HAP-1 (cell line): ENCODE data around the gene DAG1.

Experiments
- DNase-seq, 2 experiments: peaks; one replicate each; pipeline ENCODE4 v3.0.0-alpha.2; 2016 to 2020; ENCODE audit warnings: low spot score in 2 of 2
- H3K27me3 ChIP-seq: fragments of 250-450 bp; sonication (Bioruptor Pico); 2 replicates; pipeline ENCODE4 v1.5.1; 2020; ENCODE audit warnings: low read depth, mild to moderate bottlenecking, moderate library complexity
- H3K36me3 ChIP-seq: fragments of 250-450 bp; sonication (Bioruptor Pico); replicated peaks from 2 replicates; pipeline ENCODE4 v1.5.1; 2020; ENCODE audit warnings: mild to moderate bottlenecking
- H3K4me1 ChIP-seq: fragments of 250-450 bp; sonication (Bioruptor Pico); 2 replicates; pipeline ENCODE4 v1.5.1; 2020; ENCODE audit warnings: mild to moderate bottlenecking
- H3K4me3 ChIP-seq: fragments of 250-450 bp; sonication (Bioruptor Pico); 2 replicates; pipeline ENCODE4 v1.5.1; 2020; ENCODE audit warnings: mild to moderate bottlenecking, moderate library complexity
- H3K9me3 ChIP-seq: fragments of 250-450 bp; sonication (Bioruptor Pico); 2 replicates; pipeline ENCODE4 v1.5.1; 2020; ENCODE audit warnings: mild to moderate bottlenecking, moderate library complexity
- in situ Hi-C: fragments of 300-500 bp; cut with MboI; formaldehyde crosslinking; loops from 3 replicates; pipeline ENCODE4 v1.14.3; 2020; ENCODE audit warnings: low sequenced_read_pairs, inconsistent platforms, mixed read lengths

DAG1 gene

DNA sequence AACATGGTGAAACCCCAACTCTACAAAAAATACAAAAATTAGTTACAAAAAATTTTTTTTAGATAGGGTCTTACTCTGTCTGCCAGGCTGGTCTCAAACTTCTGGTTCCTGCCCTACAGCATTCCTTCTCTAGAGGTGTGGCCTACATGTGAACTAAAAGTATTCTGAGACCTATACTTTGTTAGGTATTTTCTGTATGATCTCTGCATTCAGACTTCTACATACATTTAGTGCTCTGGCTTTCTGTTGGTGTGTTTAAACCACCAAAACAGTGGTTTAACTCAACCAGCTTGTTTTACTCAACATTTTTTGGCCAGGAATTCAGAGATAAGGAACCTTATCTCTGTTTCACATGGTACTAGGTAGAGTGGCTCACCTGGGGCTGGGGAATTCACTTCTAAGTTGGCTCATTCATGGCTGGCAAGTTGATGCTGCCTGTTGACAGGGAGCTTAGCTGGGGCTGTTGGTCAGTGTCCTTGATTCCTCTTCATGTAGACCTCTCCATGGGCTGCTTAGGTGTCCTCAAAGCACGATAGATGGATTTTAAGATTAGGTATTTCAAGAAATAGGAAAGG is 42.8 kb downstream of the DAG1 start:
- peaks cover 3% of the 10 kb centered on the region; the same call in 1 of the 2 replicates for H3K4me1 ChIP-seq
- no peak overlapping the region for H3K4me3 ChIP-seq
- no peaks in the 10 kb centered on the region for H3K27me3 ChIP-seq
- H3K9me3 ChIP-seq: no peaks in the 10 kb centered on the region
- H3K36me3 ChIP-seq: peaks cover 41% of the 10 kb centered on the region
- no peak for DNase-seq
- in situ Hi-C loops: no loop called here

DNA sequence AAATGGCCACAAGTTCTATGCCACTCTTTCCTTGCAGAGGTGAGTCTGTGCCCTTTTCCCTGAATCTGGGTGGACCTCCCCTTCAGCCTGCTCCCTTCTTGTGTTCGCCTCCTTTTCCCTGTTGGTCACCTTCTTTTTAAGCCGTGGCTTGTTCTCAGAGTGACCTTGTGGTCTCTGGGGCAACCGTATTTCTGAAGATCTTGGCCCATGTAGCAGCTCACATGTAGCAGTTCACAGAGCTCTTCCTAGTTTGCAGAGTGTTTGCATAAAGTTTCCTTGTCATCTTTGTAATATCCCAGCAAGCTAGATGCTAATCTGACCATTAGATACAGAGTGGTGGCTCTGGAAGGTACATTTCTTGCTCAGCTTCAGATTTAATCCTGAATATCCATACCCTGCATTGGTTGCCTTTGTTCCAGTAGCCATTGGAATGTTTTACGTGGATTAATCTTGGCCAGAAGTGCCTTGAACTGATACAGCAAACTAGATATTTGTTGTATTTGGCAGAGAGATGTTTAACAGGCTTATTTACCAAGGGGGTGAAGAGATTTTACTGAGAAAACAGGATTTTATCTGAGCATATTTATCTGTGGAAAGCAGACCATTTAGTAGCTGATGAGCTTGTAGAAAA is 43.5 kb downstream of the DAG1 start:
- peaks cover 3% of the 10 kb centered on the region; the same call in 1 of the 2 replicates for H3K4me1 ChIP-seq

DNA sequence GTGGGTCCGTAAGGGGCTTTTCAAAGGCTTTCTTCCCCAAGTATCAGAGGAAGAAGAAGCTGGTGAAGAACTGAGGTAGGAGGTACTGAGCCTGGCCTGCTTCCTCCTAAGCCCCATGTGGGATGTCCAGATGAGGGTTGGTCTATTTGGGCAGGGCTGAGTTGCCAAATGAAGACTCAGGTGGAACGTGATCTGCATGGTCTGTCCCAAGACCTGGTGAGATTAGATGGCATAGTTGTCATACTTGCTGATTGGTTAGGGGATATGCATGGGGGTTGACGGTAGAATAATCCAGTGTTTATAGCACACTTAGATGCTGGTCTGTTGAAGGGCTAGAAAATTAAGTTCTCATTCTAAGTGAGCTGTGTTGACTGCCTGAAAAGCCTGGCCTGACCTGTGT is 47.9 kb downstream of the DAG1 start:
- DNase-seq: no peak
- in situ Hi-C loops: no loop called here
- Histone ChIP-seq H3K4me3 (no peak overlapping the region), H3K27me3 (no peaks in the 10 kb centered on the region), H3K9me3 (no peaks in the 10 kb centered on the region), H3K36me3 (peaks cover 18% of the 10 kb centered on the region), H3K4me1 (peaks cover 3% of the 10 kb centered on the region; the same call in 1 of the 2 replicates)

More for the DNA sequence above, 43.5 kb downstream of the DAG1 start:
- Histone ChIP-seq H3K27me3 (no peaks in the 10 kb centered on the region), H3K4me3 (no peak overlapping the region), H3K9me3 (no peaks in the 10 kb centered on the region), H3K36me3 (peaks cover 42% of the 10 kb centered on the region)
- peak in 1 of 2 experiments; percentile 17 for DNase-seq
- in situ Hi-C loops: no loop called here

DNA sequence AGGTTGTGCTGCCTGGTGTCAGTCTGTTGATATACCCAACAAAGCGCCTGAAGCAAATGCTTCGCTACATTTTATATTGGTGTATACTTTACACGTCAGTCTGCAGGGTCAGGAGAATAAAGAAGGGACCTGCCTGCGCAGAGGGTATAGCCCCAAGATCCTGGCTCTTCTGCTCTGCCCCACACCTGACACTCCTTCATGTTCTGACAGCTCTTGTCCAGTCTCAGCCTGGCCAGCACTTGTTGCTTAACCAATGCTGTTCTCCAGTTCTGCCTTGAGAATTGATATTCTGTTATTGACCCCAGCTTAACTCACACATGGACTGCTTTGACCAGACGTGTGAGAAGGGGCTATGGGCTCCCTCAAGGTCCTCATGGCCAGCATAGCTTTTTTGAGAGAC is 48.4 kb downstream of the DAG1 start:
- H3K27me3 ChIP-seq: no peaks in the 10 kb centered on the region
- H3K9me3 ChIP-seq: no peaks in the 10 kb centered on the region
- no peak for DNase-seq
- H3K36me3 ChIP-seq: peaks cover 18% of the 10 kb centered on the region
- H3K4me1 ChIP-seq: peaks cover 3% of the 10 kb centered on the region; the same call in 1 of the 2 replicates
- no peak overlapping the region for H3K4me3 ChIP-seq
- in situ Hi-C loops: no loop called here

DNA sequence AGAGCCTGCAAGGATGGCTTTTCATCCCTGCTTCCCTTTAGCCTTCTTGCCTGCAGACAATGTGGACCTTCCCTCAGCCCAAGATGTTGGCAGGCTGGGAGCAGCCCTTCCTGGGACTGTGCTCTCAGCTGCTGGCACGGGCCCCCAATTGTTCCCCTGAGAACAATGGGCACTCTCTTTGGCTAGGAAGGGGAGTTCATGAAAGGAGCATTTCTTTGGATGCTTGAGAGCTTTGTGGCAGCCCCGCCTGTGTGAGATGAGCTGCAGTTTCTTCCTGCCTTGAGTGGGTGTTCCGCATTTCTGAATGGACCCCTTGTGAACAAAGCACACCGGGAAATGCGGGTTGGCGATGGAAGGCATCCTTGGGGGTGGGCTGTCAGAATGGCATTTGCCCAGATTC is 49.2 kb downstream of the DAG1 start:
- Histone ChIP-seq H3K9me3 (no peaks in the 10 kb centered on the region), H3K4me1 (no peaks in the 10 kb centered on the region), H3K27me3 (no peaks in the 10 kb centered on the region), H3K36me3 (peaks cover 20% of the 10 kb centered on the region), H3K4me3 (no peak overlapping the region)
- no peak for DNase-seq
- in situ Hi-C loops: no loop called here

DNA sequence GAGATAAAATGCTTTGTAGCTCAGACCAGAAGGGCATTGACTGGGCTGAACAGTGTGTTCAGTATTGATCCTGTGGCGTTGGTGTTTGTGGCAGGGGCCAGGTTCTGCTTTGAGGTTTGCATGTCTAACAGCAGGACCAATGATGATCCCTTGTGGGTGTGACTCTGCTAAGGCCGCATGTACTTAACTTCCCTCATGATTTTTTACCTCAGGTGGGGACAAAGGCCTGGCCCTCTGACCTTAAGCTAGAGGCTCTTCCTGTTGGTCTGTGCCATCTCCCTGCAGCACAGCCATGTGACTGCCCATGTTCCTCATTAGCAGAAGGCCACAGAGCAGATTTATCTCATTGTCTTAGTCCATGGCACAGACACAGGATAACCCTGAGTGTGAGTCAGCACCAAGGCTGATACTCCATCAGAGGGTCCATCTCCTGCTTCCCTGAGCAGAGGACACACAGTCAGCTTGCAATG is 49.9 kb downstream of the DAG1 start:
- no peaks in the 10 kb centered on the region for H3K9me3 ChIP-seq

DNA sequence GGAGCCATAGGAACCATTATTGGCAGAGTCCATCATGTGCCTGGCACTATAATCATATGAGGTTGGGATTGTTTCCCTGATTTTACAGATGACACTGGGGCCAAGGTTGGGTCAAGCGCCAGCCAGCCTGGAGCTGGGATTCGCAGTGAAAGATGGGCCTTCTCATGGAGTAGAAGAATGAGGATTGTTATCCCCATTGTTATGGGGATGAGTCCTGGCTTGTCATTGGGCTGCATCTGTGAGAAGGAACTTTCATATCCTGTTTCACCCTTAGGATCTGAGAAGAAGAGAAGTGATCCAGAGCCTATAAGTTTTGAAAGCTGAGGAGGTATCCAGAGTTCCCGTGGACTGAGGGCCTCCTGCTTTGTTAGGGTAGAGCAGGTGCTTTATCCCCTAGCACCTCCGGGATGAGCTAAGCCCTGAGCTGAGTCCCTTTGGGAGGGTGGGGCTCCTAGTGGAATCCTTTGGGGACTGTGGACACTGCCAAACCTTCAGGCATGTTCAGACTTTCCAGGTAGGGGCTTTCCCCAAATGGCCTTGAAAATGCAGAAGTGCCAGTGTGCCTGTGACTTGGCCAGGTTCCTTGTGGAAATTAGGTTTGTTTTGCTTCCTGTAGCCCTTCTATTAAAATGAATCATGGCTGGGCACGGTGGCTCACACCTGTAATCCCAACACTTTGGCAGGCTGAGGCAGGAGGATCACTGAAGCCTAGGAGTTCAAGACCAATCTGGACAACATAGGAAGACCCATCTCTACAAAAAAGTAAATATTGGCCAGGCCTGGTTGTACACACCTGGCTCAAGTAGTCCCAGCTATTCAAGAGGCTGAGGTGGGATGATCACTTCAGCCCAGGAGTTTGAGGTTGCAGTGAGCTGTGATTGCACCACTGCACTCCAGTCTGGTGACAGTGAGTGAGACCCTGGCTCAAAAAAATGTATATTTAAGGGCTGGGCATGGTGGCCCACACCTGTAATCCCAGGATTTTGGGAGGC is 54.0 kb downstream of the DAG1 start:
- in situ Hi-C loops: no loop called here
- Histone ChIP-seq H3K27me3 (no peaks in the 10 kb centered on the region), H3K9me3 (no peaks in the 10 kb centered on the region), H3K36me3 (peaks cover 9% of the 10 kb centered on the region), H3K4me1 (no peaks in the 10 kb centered on the region), H3K4me3 (no peak overlapping the region)
- no peak for DNase-seq

More for the DNA sequence above, 49.9 kb downstream of the DAG1 start:
- H3K4me3 ChIP-seq: no peak overlapping the region
- in situ Hi-C loops: no loop called here
- DNase-seq: no peak
- peaks cover 25% of the 10 kb centered on the region for H3K36me3 ChIP-seq
- no peaks in the 10 kb centered on the region for H3K4me1 ChIP-seq
- H3K27me3 ChIP-seq: no peaks in the 10 kb centered on the region

DNA sequence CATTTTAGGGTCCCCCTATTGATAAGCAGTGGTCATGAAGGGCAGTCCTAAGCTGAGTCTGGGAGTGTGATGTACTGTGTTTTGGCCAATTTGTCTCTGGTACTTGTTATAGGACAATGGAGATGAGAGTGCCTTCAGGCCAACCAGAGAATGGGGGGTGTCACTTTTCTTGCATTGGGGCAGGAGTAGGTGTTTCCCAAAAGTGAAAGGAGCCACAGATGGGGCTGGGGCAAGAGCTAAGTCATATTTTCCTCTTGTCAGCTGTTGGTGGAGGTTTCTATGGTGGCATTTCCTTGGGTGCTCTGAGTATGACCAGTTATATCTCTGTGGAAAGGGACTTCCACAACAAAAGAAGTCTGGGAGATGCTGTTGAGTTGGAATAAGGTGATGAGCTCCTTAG is 59.5 kb downstream of the DAG1 start:
- Histone ChIP-seq H3K27me3 (no peaks in the 10 kb centered on the region), H3K9me3 (no peaks in the 10 kb centered on the region), H3K4me3 (no peak overlapping the region), H3K4me1 (no peaks in the 10 kb centered on the region), H3K36me3 (peaks cover 40% of the 10 kb centered on the region)
- no peak for DNase-seq
- in situ Hi-C loops: loop anchor here (25.0 kb wide), 1 partner anchor 308 kb away; no protein-coding TSS in a partner anchor

DNA sequence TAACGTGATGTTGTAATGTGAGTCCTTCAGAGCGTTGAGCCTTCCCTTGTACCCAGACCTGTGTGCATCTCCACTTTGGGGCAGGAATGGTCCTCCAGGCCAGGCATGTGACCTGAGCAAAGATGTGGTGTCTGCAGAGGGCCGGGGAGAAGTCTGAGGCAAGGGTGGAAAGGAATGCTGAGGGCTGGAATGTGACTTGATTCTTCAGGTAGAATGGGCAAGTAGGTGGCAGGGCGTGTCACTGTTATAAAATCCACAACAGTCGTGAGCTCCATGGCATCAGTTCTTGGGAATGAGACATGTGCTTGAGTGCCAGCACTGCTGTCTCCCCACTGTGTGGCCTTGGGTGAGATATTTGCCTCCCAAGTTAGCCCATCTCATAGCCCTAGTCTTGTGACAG is 60.2 kb downstream of the DAG1 start:
- no peaks in the 10 kb centered on the region for H3K4me1 ChIP-seq
- in situ Hi-C loops: loop anchor here (25.0 kb wide), 1 partner anchor 307 kb away; no protein-coding TSS in a partner anchor
- H3K36me3 ChIP-seq: peaks cover 39% of the 10 kb centered on the region
- H3K4me3 ChIP-seq: no peak overlapping the region
- no peaks in the 10 kb centered on the region for H3K9me3 ChIP-seq
- no peaks in the 10 kb centered on the region for H3K27me3 ChIP-seq
- no peak for DNase-seq

DNA sequence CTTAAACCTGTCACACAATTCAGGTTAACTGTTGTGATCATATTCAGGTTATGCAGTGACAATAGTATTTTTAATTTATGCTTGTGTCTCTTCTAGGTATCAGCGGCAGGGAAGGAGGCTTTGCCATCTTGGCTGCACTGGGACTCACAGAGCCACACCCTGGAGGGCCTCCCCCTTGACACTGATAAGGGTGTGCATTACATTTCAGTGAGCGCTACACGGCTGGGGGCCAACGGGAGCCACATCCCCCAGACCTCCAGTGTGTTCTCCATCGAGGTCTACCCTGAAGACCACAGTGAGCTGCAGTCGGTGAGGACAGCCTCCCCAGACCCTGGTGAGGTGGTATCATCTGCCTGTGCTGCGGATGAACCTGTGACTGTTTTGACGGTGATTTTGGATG is 60.6 kb downstream of the DAG1 start:
- Histone ChIP-seq H3K4me3 (no peak overlapping the region), H3K4me1 (no peaks in the 10 kb centered on the region), H3K27me3 (no peaks in the 10 kb centered on the region), H3K9me3 (no peaks in the 10 kb centered on the region), H3K36me3 (peaks cover 39% of the 10 kb centered on the region)
- in situ Hi-C loops: loop anchor here (25.0 kb wide), 1 partner anchor 307 kb away; no protein-coding TSS in a partner anchor
- DNase-seq: no peak

DNA sequence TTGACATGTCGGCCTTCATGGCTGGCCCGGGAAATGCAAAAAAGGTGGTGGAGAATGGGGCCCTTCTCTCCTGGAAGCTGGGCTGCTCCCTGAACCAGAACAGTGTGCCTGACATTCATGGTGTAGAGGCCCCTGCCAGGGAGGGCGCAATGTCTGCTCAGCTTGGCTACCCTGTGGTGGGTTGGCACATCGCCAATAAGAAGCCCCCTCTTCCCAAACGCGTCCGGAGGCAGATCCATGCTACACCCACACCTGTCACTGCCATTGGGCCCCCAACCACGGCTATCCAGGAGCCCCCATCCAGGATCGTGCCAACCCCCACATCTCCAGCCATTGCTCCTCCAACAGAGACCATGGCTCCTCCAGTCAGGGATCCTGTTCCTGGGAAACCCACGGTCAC is 61.2 kb downstream of the DAG1 start:
- in situ Hi-C loops: loop anchor here (25.0 kb wide), 1 partner anchor 306 kb away; no protein-coding TSS in a partner anchor
- no peaks in the 10 kb centered on the region for H3K27me3 ChIP-seq

DNA sequence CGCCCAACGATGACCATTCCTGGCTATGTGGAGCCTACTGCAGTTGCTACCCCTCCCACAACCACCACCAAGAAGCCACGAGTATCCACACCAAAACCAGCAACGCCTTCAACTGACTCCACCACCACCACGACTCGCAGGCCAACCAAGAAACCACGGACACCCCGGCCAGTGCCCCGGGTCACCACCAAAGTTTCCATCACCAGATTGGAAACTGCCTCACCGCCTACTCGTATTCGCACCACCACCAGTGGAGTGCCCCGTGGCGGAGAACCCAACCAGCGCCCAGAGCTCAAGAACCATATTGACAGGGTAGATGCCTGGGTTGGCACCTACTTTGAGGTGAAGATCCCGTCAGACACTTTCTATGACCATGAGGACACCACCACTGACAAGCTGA is 61.6 kb downstream of the DAG1 start:
- H3K4me3 ChIP-seq: no peak overlapping the region
- peaks cover 39% of the 10 kb centered on the region for H3K36me3 ChIP-seq
- H3K27me3 ChIP-seq: no peaks in the 10 kb centered on the region
- no peak for DNase-seq
- no peaks in the 10 kb centered on the region for H3K4me1 ChIP-seq
- no peaks in the 10 kb centered on the region for H3K9me3 ChIP-seq
- in situ Hi-C loops: loop anchor here (25.0 kb wide), 1 partner anchor 306 kb away; no protein-coding TSS in a partner anchor

More for the DNA sequence above, 61.2 kb downstream of the DAG1 start:
- no peaks in the 10 kb centered on the region for H3K9me3 ChIP-seq
- no peaks in the 10 kb centered on the region for H3K4me1 ChIP-seq
- no peak for DNase-seq
- H3K36me3 ChIP-seq: peaks cover 39% of the 10 kb centered on the region
- H3K4me3 ChIP-seq: no peak overlapping the region

DNA sequence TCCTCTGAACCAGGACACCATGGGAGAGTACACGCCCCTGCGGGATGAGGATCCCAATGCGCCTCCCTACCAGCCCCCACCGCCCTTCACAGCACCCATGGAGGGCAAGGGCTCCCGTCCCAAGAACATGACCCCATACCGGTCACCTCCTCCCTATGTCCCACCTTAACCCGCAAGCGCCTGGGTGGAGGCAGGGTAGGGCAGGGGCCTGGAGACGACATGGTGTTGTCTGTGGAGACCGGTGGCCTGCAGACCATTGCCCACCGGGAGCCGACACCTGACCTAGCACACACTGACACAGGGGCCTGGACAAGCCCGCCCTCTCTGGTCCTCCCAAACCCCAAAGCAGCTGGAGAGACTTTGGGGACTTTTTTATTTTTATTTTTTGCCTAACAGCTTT is 63.0 kb downstream of the DAG1 start:
- in situ Hi-C loops: loop anchor here (25.0 kb wide), 1 partner anchor 304 kb away; no protein-coding TSS in a partner anchor
- Histone ChIP-seq H3K27me3 (no peaks in the 10 kb centered on the region), H3K9me3 (no peaks in the 10 kb centered on the region), H3K4me3 (no peak overlapping the region), H3K36me3 (peaks cover 39% of the 10 kb centered on the region), H3K4me1 (no peaks in the 10 kb centered on the region)
- DNase-seq: no peak
